ENCODE measurements around the gene C6orf163. TPM values are rescaled to one million over a fixed set of nuclear protein-coding genes. Genes with fewer than 3 reads are reported as not detected.

The C6orf163 gene
- total and polyA plus RNA-seq, 2 of the 13 experiments (the other 11 are each of a cell fraction or from before 2014, with no cell fraction given): 0.62 to 1.8 TPM

- TF ChIP-seq ZSCAN31 (CRISPR knock-in tag; IDR thresholded peaks at IDR 0.05; ENCODE audit: low read depth) (no peak), ZNF329 (CRISPR knock-in tag; IDR thresholded peaks at IDR 0.05; ENCODE audit: low read depth) (no peak), SIX1 (CRISPR knock-in tag; IDR thresholded peaks at IDR 0.05; ENCODE audit: borderline replicate concordance) (no peak), ZNF224 (CRISPR knock-in tag; IDR thresholded peaks at IDR 0.05) (no peak)
These were observed 4.4 kb upstream of the C6orf163 start (continued) for GRCh38 chr6:87340230-87340629.

DNA sequence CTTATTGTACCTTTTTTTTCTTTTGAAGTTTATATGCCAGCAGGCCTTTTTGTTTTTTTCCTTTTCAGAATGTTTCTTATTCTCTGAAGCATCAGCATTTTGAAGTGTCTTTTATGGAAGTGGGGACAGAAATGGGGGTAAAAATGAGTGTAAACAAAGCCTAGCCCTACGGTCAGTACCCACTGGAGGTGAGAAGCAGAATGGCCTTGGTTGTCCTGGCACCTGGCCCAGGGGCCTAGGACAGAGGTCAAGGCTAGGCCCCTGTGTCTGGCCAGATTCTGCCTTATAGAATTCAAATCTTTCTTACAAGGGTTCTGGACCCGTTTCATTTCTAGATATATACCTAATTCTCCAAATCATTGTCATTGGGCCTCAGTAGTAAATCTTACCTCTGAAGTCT is 3.5 kb upstream of the C6orf163 start:
- CTCF ChIA-PET (ENCODE audit: low intra/inter-chr PET ratio, low total read pairs): no interaction called here
- Histone ChIP-seq H3K27me3 (ENCODE audit: control insufficient read depth in 1 of 2, insufficient read depth in 2 of 2, low read length in 2 of 2) (no peaks in the 10 kb centered on the region), H3K9ac (ENCODE audit: insufficient read depth, low read depth, low read length) (no peak overlapping the region), H3K4me2 (ENCODE audit: low read depth, low read length) (no peak overlapping the region), H3K4me3 (replicated peaks in 1 of 3; ENCODE audit: insufficient read depth in 1 of 3, low read depth in 2 of 3, low read length in 3 of 3) (no peak overlapping the region), H3K9me3 (ENCODE audit: low read length) (no peaks in the 10 kb centered on the region), H3K79me2 (ENCODE audit: insufficient read depth, low read length) (no peaks in the 10 kb centered on the region), H3K4me1 (ENCODE audit: insufficient read depth, low read length) (peaks cover 36% of the 10 kb centered on the region), H3K36me3 (replicated peaks in 1 of 2; ENCODE audit: control insufficient read depth in 1 of 2, insufficient read depth in 2 of 2, low read length in 2 of 2) (no peaks in the 10 kb centered on the region), H3K27ac (ENCODE audit: extremely low read length, insufficient read depth, low read length) (no peak overlapping the region), H2AFZ (ENCODE audit: low read length) (no peak overlapping the region), H4K20me1 (ENCODE audit: insufficient read depth, low read length) (no peaks in the 10 kb centered on the region)
- intact Hi-C loops (cut with micrococcal nuclease; ENCODE audit: unreplicated experiment): no loop called here
- POLR2A ChIA-PET: no interaction called here
- DNase-seq (ENCODE audit: low spot score): peak; percentile 10
- WGBS (ENCODE audit: low lambda C conversion rate): 35% methylated on average over 2 of the region's 2 CpGs
- 0 out of 3 replicates have a peak, but pooled peaks have one; percentile 28 for ATAC-seq
- in situ Hi-C loops (cut with HindIII; ENCODE audit: extremely low pct_ligation_motif_present, low pct_unique_long_range_greater_than_20kb): no loop called here
- no TSS peak for BruUV-seq (replicated peaks)
- no peak for FAIRE-seq
- no peak for TF ChIP-seq NFKBIZ (CRISPR knock-in tag; IDR thresholded peaks at IDR 0.05)
- TF ChIP-seq NR2F1 (CRISPR knock-in tag; IDR thresholded peaks at IDR 0.05): peak; percentile 21 to 39; a peak in 1 of 4 replicates
- TF ChIP-seq RXRA (CRISPR knock-in tag; IDR thresholded peaks at IDR 0.05): peak; percentile 32; the same call in 1 of the 2 replicates
- TF ChIP-seq FOXA1 (IDR thresholded peaks at IDR 0.05): no peak
- peak; percentile 31; the same call in 1 of the 2 replicates for TF ChIP-seq FOXA1 (CRISPR knock-in tag; IDR thresholded peaks at IDR 0.05)
- TF ChIP-seq SALL1 (CRISPR knock-in tag; IDR thresholded peaks at IDR 0.05): peak; percentile 52; the same call in 1 of the 2 replicates
- TF ChIP-seq HNF4A (CRISPR knock-in tag; IDR thresholded peaks at IDR 0.05): peak; percentile 52; the same call in 1 of the 2 replicates
- no peak for TF ChIP-seq KLF13 (CRISPR knock-in tag; IDR thresholded peaks at IDR 0.05)
- 0 out of 2 replicates have a peak, but pooled peaks have one; percentile 28 for TF ChIP-seq RXRB (CRISPR knock-in tag; IDR thresholded peaks at IDR 0.05; ENCODE audit: borderline replicate concordance)
- peak; percentile 79 for TF ChIP-seq RARA (CRISPR knock-in tag; IDR thresholded peaks at IDR 0.05)
- peak; percentile 31; the same call in 1 of the 2 replicates for TF ChIP-seq GATAD2A (CRISPR knock-in tag; IDR thresholded peaks at IDR 0.05)
- TF ChIP-seq, protein P1, sequence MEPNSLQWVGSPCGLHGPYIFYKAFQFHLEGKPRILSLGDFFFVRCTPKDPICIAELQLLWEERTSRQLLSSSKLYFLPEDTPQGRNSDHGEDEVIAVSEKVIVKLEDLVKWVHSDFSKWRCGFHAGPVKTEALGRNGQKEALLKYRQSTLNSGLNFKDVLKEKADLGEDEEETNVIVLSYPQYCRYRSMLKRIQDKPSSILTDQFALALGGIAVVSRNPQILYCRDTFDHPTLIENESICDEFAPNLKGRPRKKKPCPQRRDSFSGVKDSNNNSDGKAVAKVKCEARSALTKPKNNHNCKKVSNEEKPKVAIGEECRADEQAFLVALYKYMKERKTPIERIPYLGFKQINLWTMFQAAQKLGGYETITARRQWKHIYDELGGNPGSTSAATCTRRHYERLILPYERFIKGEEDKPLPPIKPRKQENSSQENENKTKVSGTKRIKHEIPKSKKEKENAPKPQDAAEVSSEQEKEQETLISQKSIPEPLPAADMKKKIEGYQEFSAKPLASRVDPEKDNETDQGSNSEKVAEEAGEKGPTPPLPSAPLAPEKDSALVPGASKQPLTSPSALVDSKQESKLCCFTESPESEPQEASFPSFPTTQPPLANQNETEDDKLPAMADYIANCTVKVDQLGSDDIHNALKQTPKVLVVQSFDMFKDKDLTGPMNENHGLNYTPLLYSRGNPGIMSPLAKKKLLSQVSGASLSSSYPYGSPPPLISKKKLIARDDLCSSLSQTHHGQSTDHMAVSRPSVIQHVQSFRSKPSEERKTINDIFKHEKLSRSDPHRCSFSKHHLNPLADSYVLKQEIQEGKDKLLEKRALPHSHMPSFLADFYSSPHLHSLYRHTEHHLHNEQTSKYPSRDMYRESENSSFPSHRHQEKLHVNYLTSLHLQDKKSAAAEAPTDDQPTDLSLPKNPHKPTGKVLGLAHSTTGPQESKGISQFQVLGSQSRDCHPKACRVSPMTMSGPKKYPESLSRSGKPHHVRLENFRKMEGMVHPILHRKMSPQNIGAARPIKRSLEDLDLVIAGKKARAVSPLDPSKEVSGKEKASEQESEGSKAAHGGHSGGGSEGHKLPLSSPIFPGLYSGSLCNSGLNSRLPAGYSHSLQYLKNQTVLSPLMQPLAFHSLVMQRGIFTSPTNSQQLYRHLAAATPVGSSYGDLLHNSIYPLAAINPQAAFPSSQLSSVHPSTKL (CRISPR knock-in tag; IDR thresholded peaks at IDR 0.05): peak; percentile 54
- TF ChIP-seq, protein P2, sequence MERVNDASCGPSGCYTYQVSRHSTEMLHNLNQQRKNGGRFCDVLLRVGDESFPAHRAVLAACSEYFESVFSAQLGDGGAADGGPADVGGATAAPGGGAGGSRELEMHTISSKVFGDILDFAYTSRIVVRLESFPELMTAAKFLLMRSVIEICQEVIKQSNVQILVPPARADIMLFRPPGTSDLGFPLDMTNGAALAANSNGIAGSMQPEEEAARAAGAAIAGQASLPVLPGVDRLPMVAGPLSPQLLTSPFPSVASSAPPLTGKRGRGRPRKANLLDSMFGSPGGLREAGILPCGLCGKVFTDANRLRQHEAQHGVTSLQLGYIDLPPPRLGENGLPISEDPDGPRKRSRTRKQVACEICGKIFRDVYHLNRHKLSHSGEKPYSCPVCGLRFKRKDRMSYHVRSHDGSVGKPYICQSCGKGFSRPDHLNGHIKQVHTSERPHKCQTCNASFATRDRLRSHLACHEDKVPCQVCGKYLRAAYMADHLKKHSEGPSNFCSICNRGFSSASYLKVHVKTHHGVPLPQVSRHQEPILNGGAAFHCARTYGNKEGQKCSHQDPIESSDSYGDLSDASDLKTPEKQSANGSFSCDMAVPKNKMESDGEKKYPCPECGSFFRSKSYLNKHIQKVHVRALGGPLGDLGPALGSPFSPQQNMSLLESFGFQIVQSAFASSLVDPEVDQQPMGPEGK (CRISPR knock-in tag; IDR thresholded peaks at IDR 0.05): peak; percentile 26; the same call in 1 of the 2 replicates
- no peak for TF ChIP-seq ZBTB14 (CRISPR knock-in tag; IDR thresholded peaks at IDR 0.05)
- TF ChIP-seq FOXA3 (CRISPR knock-in tag; IDR thresholded peaks at IDR 0.05): 0 out of 2 replicates have a peak, but pooled peaks have one; percentile 27
